Measurements from ENCODE around the gene SMARCE1.

Gene SMARCE1

DNA sequence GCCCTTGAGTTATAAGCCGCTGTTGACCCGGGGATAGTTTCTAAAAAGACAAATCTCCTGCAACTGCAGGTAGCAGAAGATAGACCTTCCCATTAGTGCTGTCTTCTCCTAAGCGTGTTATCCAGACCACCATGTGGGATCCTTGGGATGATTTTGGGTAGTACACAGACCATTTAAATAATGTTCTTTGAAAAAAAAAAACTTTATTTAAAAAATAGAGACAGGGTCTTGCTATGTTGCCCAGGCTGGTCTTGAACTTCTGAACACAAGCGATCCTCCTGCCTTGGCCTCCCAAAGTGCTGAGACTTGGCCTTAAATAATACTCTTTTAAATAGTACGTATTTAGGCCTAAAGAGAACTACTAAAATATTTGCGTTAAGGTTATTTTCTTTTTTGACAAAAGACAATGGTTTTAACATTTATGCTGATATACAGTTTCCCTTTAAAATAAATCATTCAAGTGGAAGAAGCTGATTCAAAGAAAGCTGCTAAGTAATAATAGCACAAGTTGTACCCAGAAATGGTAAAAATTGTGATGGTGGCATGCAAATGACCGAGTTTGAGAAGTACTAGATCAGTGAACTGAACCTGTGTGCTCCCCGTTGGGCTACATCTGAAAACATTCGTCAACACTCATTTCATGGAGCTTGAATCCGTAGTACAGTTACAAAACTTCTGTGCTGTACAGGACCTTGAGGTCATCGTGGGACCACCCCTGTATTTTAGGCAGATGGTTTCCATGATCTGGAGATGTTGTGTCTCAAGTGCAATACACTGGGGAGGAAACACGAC, 24.0 kb downstream of the SMARCE1 start:
- peaks cover 3% of the 10 kb centered on the region for H3K4me1 ChIP-seq (ENCODE audit: control insufficient read depth, low read depth, low read length)
- H3K4ac ChIP-seq (ENCODE audit: low read depth, low read length): no peak overlapping the region
- no peak overlapping the region for H3K27ac ChIP-seq (ENCODE audit: low read depth, low read length)
- H3K4me2 ChIP-seq (ENCODE audit: low read length): no peak overlapping the region
- no peaks in the 10 kb centered on the region for H3K27me3 ChIP-seq (ENCODE audit: insufficient read depth, low read length, poor library complexity)
- H4K5ac ChIP-seq (ENCODE audit: low read length): no peak overlapping the region
- DNase-seq: no peak
- H3K79me2 ChIP-seq (ENCODE audit: control insufficient read depth, insufficient read depth, low read length): no peaks in the 10 kb centered on the region
- no peak overlapping the region for H2BK15ac ChIP-seq (replicated peaks; ENCODE audit: low read depth)
- H3K56ac ChIP-seq (ENCODE audit: low read length): no peak overlapping the region
- H3K79me1 ChIP-seq (ENCODE audit: low read length): no peaks in the 10 kb centered on the region
- no peak overlapping the region for H3K9ac ChIP-seq (ENCODE audit: low read length)
- no peak overlapping the region for H2BK120ac ChIP-seq (ENCODE audit: low read depth, low read length)
- H4K8ac ChIP-seq (ENCODE audit: low read depth, low read length): no peak overlapping the region
- no peak overlapping the region for H2BK5ac ChIP-seq (ENCODE audit: low read length)
- H3K36me3 ChIP-seq (ENCODE audit: control insufficient read depth, insufficient read depth, low read length): no peaks in the 10 kb centered on the region
- WGBS (ENCODE audit: extremely low coverage, insufficient coverage, low lambda C conversion rate): no CpG with 5 or more reads among the region's 12 CpGs
- no peak overlapping the region for H2AK5ac ChIP-seq (ENCODE audit: low read length)
- no peak overlapping the region for H3K18ac ChIP-seq (ENCODE audit: low read length)
- H3K4me3 ChIP-seq (ENCODE audit: low read length): no peak overlapping the region
- H3K23ac ChIP-seq (ENCODE audit: low read length): no peak overlapping the region

DNA sequence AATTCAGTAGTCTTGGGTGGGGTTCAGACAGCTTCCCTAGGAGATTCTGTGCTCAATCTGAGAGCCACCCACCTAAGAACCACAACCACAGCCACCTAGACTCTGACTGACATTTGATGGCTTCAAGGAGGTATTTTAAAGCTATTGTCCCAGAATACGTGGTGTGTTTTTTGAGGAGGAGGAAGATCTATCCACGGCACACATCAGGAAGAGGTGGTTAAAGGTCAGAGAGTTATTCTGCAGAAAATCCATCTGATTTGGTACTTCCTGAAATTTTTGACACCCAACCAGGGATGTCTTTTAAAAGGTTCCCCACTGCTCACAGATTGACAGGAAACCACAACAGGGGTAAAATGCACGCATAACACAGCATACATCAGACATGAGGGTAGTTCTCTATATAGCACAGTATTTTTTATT, 25.1 kb downstream of the SMARCE1 start:
- no peak overlapping the region for H3K4ac ChIP-seq (ENCODE audit: low read depth, low read length)
- no peak overlapping the region for H3K18ac ChIP-seq (ENCODE audit: low read length)
- H3K23ac ChIP-seq (ENCODE audit: low read length): no peak overlapping the region
- no peak overlapping the region for H2AK5ac ChIP-seq (ENCODE audit: low read length)
- H3K79me2 ChIP-seq (ENCODE audit: control insufficient read depth, insufficient read depth, low read length): no peaks in the 10 kb centered on the region
- H4K5ac ChIP-seq (ENCODE audit: low read length): no peak overlapping the region
- no peak overlapping the region for H4K8ac ChIP-seq (ENCODE audit: low read depth, low read length)
- no peak overlapping the region for H2BK15ac ChIP-seq (replicated peaks; ENCODE audit: low read depth)
- no CpG with 5 or more reads among the region's 3 CpGs for WGBS (ENCODE audit: extremely low coverage, insufficient coverage, low lambda C conversion rate)
- H3K79me1 ChIP-seq (ENCODE audit: low read length): no peaks in the 10 kb centered on the region
- H2BK120ac ChIP-seq (ENCODE audit: low read depth, low read length): no peak overlapping the region
- H2BK5ac ChIP-seq (ENCODE audit: low read length): no peak overlapping the region
- no peaks in the 10 kb centered on the region for H3K36me3 ChIP-seq (ENCODE audit: control insufficient read depth, insufficient read depth, low read length)
- peaks cover 3% of the 10 kb centered on the region for H3K4me1 ChIP-seq (ENCODE audit: control insufficient read depth, low read depth, low read length)
- no peaks in the 10 kb centered on the region for H3K27me3 ChIP-seq (ENCODE audit: insufficient read depth, low read length, poor library complexity)
- H3K27ac ChIP-seq (ENCODE audit: low read depth, low read length): no peak overlapping the region
- H3K9ac ChIP-seq (ENCODE audit: low read length): no peak overlapping the region
- no peak overlapping the region for H3K4me2 ChIP-seq (ENCODE audit: low read length)
- H3K4me3 ChIP-seq (ENCODE audit: low read length): no peak overlapping the region
- no peak overlapping the region for H3K56ac ChIP-seq (ENCODE audit: low read length)
- no peak for DNase-seq

GRCh38 chr17:40621578-40621977, 26.0 kb downstream of the SMARCE1 start:
- WGBS (ENCODE audit: extremely low coverage, insufficient coverage, low lambda C conversion rate): no CpG with 5 or more reads among the region's 8 CpGs
- no peak for DNase-seq
- H4K8ac ChIP-seq (ENCODE audit: low read depth, low read length): no peak overlapping the region
- H3K56ac ChIP-seq (ENCODE audit: low read length): no peak overlapping the region
- no peak overlapping the region for H2BK15ac ChIP-seq (replicated peaks; ENCODE audit: low read depth)
- no peaks in the 10 kb centered on the region for H3K79me2 ChIP-seq (ENCODE audit: control insufficient read depth, insufficient read depth, low read length)
- H3K79me1 ChIP-seq (ENCODE audit: low read length): no peaks in the 10 kb centered on the region
- H2BK120ac ChIP-seq (ENCODE audit: low read depth, low read length): no peak overlapping the region
- H3K23ac ChIP-seq (ENCODE audit: low read length): no peak overlapping the region
- H3K4me3 ChIP-seq (ENCODE audit: low read length): no peak overlapping the region
- H3K18ac ChIP-seq (ENCODE audit: low read length): no peak overlapping the region
- H2BK5ac ChIP-seq (ENCODE audit: low read length): no peak overlapping the region
- no peak overlapping the region for H3K4ac ChIP-seq (ENCODE audit: low read depth, low read length)
- no peak overlapping the region for H3K27ac ChIP-seq (ENCODE audit: low read depth, low read length)
- no peak overlapping the region for H2AK5ac ChIP-seq (ENCODE audit: low read length)
- peaks cover 3% of the 10 kb centered on the region for H3K4me1 ChIP-seq (ENCODE audit: control insufficient read depth, low read depth, low read length)
- H3K9ac ChIP-seq (ENCODE audit: low read length): no peak overlapping the region
- no peaks in the 10 kb centered on the region for H3K27me3 ChIP-seq (ENCODE audit: insufficient read depth, low read length, poor library complexity)
- no peak overlapping the region for H3K4me2 ChIP-seq (ENCODE audit: low read length)
- no peak overlapping the region for H4K5ac ChIP-seq (ENCODE audit: low read length)
- no peaks in the 10 kb centered on the region for H3K36me3 ChIP-seq (ENCODE audit: control insufficient read depth, insufficient read depth, low read length)

DNA sequence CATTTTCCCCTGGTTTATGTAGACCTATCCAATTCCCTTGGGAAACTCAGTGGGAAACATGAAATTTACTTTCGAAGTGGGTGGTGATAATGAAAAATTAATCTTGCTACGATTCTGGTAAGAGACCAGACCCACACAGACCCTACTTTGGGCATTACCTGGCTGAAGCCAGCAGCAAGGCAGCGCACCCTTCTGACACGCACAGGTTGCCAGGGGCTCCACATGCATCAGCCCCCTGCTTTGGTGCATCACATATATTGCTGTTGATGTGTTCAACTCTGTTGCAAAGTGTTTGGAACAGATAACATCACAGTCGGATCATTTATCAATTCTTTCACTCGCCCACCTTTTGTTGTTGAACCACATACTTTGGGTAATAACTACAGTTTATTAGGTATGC, 26.6 kb downstream of the SMARCE1 start:
- Histone ChIP-seq H2BK120ac (ENCODE audit: low read depth, low read length) (no peak overlapping the region), H3K79me2 (ENCODE audit: control insufficient read depth, insufficient read depth, low read length) (no peaks in the 10 kb centered on the region), H4K8ac (ENCODE audit: low read depth, low read length) (no peak overlapping the region), H3K9ac (ENCODE audit: low read length) (no peak overlapping the region), H2BK15ac (replicated peaks; ENCODE audit: low read depth) (no peak overlapping the region), H3K79me1 (ENCODE audit: low read length) (no peaks in the 10 kb centered on the region), H3K18ac (ENCODE audit: low read length) (no peak overlapping the region), H3K4me2 (ENCODE audit: low read length) (no peak overlapping the region), H4K5ac (ENCODE audit: low read length) (no peak overlapping the region), H3K4me3 (ENCODE audit: low read length) (no peak overlapping the region), H3K4ac (ENCODE audit: low read depth, low read length) (no peak overlapping the region), H3K27me3 (ENCODE audit: insufficient read depth, low read length, poor library complexity) (no peaks in the 10 kb centered on the region), H3K27ac (ENCODE audit: low read depth, low read length) (no peak overlapping the region), H2BK5ac (ENCODE audit: low read length) (no peak overlapping the region), H3K56ac (ENCODE audit: low read length) (no peak overlapping the region), H3K23ac (ENCODE audit: low read length) (no peak overlapping the region), H3K36me3 (ENCODE audit: control insufficient read depth, insufficient read depth, low read length) (no peaks in the 10 kb centered on the region), H2AK5ac (ENCODE audit: low read length) (no peak overlapping the region), H3K4me1 (ENCODE audit: control insufficient read depth, low read depth, low read length) (peaks cover 3% of the 10 kb centered on the region)
- WGBS (ENCODE audit: extremely low coverage, insufficient coverage, low lambda C conversion rate): no CpG with 5 or more reads among the region's 6 CpGs
- no peak for DNase-seq

DNA sequence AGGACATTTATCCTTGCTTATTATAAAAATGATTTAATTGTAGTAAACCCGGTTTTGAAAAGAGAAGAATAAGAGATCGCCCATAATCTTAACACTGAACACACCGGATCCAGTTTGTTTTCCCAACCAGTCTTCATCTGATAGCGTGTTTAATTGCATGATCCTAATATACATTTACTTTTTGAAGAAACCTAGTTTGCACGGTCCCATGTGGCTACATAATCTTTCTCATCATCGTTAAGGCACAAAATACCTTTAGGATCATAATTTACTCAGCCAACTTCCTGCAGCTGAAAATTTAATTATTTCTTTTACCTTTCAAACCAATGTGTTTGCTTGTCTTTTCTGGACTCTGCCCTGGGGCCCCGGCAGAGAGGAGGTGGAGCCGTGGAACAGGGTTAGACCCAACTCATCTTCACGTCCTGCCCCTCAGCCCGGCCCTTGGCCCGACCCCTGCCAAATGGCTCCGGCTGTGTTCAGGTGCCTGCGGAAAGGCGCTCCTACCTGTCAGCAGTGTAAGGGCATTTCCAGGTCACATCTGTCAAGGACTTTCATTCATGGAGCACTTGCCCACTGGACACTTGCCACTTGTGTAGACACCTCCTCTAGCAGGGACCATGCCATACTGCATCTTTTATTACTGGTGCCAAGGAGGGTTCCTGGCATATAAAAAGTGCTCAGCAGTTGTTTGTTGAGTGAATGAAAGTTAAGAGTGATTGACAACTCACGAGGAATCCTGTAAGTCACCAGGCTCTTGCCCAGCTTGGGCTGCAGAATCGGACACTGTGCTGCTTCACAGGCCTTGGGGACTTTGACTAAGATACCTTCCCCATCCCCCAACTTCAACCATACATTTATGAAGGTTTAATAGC, 28.6 kb downstream of the SMARCE1 start:
- H3K4me2 ChIP-seq (ENCODE audit: low read length): no peak overlapping the region
- no peak overlapping the region for H3K56ac ChIP-seq (ENCODE audit: low read length)
- no peak for DNase-seq
- no peaks in the 10 kb centered on the region for H3K79me1 ChIP-seq (ENCODE audit: low read length)
- no peaks in the 10 kb centered on the region for H3K79me2 ChIP-seq (ENCODE audit: control insufficient read depth, insufficient read depth, low read length)
- no CpG with 5 or more reads among the region's 16 CpGs for WGBS (ENCODE audit: extremely low coverage, insufficient coverage, low lambda C conversion rate)
- H3K9ac ChIP-seq (ENCODE audit: low read length): no peak overlapping the region
- no peak overlapping the region for H3K27ac ChIP-seq (ENCODE audit: low read depth, low read length)
- H3K36me3 ChIP-seq (ENCODE audit: control insufficient read depth, insufficient read depth, low read length): no peaks in the 10 kb centered on the region
- no peak overlapping the region for H3K4me3 ChIP-seq (ENCODE audit: low read length)
- no peak overlapping the region for H2BK120ac ChIP-seq (ENCODE audit: low read depth, low read length)
- peaks cover 2% of the 10 kb centered on the region for H3K4me1 ChIP-seq (ENCODE audit: control insufficient read depth, low read depth, low read length)
- no peak overlapping the region for H2BK5ac ChIP-seq (ENCODE audit: low read length)
- no peak overlapping the region for H3K18ac ChIP-seq (ENCODE audit: low read length)
- H2BK15ac ChIP-seq (replicated peaks; ENCODE audit: low read depth): no peak overlapping the region
- H3K4ac ChIP-seq (ENCODE audit: low read depth, low read length): no peak overlapping the region
- H3K23ac ChIP-seq (ENCODE audit: low read length): no peak overlapping the region
- H2AK5ac ChIP-seq (ENCODE audit: low read length): no peak overlapping the region
- no peak overlapping the region for H4K5ac ChIP-seq (ENCODE audit: low read length)
- no peaks in the 10 kb centered on the region for H3K27me3 ChIP-seq (ENCODE audit: insufficient read depth, low read length, poor library complexity)
- no peak overlapping the region for H4K8ac ChIP-seq (ENCODE audit: low read depth, low read length)

Measured in mesendoderm (in vitro differentiated cells).